CD4-positive, alpha-beta T cell treated with Interferon alpha-2 for 1 hour (primary cell): ENCODE measurements around the gene SLC9A9.

Experiments
- DNase-seq, 2 donors: peaks; one replicate each; pipeline ENCODE4 v3.0.0-alpha.2; 2020 to 2022

The SLC9A9 gene

GRCh38 chr3:143344516-143345165, 503.6 kb downstream of the SLC9A9 start:
- no peak for DNase-seq

GRCh38 chr3:143343944-143344343, 504.3 kb downstream of the SLC9A9 start:
- DNase-seq, result no peak

GRCh38 chr3:143343031-143343430, 505.2 kb downstream of the SLC9A9 start:
- DNase-seq, result no peak

DNA sequence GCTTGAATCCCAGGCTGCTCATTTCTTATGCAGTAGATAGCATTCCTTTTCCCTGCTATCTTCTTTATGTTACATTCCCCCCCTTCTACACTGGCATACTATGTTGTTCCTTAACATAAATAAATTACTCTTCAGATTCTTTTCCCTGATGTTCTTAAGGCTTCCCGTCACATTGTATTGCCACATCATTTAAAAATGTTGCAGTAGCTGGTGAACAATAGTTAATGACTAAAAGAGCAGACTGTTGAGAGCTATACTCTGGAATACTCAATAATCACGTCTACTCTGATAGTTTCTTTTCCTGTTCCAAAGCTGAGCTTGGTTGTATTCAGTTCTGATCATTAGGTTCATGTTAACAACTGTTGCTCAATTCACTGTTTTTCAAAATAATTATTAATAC, 508.8 kb downstream of the SLC9A9 start:
- DNase-seq, result no peak

DNA sequence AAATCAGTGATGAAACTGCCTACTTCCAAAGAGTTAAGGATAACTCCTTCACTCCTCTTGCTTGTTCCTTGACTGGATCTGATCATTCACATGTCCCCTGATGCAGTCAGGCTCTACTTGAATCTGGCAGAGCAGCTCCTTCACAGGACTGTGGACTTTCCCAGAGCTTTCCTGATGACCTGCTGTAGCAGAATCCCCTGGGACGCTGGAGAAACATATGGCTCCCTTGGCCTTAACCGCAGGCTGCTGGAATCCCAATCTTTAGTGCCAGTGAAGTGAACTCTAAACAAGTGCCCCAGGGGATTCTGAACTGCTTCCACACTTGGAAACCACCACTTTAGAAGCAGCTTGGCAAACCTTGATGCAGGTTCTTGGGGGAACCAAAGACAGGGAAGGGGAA, 510.9 kb downstream of the SLC9A9 start:
- DNase-seq, result no peak

GRCh38 chr3:143334231-143334630, 514.0 kb downstream of the SLC9A9 start:
- DNase-seq, result no peak

GRCh38 chr3:143333367-143333766, 514.9 kb downstream of the SLC9A9 start:
- DNase-seq, result no peak

GRCh38 chr3:143332026-143332425, 516.2 kb downstream of the SLC9A9 start:
- DNase-seq, result no peak

- no peak for DNase-seq
Measured at GRCh38 chr3:143331350-143331749, 516.9 kb downstream of the SLC9A9 start.

DNA sequence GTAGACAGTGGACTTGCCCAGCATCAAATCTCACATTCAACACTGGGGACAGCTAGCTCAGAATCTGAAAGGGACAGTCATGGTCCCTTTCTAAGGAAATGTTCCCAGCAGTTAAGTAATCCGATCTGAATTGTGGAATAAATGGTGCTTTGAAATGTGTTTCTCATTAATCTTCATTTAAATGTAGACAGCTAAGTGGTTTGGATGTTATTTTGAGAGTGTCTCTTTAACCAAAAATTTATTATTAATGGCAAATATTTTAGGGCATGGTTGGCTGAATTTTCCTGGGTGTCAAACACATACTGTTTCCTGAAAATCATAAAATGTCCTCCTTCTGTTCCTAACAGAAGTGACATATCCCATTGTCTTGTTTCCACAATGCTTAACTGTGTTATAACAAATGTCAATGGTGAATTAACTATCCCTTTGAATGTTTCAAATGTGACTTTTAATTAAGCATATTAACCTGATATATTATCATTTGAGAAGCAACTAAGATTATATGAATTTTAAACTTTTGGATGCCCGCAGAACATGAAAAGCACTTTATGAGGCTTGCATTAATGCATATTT, 517.9 kb downstream of the SLC9A9 start:
- DNase-seq, result no peak

DNA sequence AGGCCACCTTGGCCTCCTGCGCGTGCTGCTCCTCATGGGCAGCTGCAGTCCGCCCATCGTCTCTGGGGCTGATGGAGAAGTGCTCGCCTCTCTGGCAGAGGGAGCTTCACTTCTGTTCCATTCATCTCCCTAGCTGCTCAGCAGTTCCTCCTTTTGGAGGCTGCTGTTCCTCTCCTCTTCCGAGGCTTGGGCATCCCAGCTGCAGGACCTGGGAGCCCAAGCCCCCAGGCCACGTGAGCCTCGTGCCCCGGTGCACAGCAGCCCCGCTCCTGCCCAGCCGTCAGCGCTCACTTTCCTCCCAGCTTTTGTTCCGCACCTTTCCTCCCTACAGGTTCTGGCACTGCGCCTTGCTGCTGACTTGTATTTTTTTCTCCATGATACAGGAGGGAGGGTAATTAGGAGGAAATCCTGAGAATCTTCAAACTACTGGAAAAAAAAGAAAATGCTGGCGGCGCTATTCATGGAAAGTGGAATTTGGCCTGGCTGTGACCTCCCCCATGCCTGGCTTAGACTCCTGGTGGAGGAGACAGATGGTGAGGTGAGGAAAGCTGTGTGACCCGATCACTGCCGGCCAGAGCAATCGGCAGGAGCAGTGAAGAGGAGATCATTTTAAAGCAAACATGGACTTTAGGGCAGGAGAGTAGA, 518.6 kb downstream of the SLC9A9 start:
- DNase-seq, result no peak

- DNase-seq, result no peak
Measured at GRCh38 chr3:143328451-143328850, 519.8 kb downstream of the SLC9A9 start.

GRCh38 chr3:143326983-143327778, 521.1 kb downstream of the SLC9A9 start:
- DNase-seq, result no peak

DNA sequence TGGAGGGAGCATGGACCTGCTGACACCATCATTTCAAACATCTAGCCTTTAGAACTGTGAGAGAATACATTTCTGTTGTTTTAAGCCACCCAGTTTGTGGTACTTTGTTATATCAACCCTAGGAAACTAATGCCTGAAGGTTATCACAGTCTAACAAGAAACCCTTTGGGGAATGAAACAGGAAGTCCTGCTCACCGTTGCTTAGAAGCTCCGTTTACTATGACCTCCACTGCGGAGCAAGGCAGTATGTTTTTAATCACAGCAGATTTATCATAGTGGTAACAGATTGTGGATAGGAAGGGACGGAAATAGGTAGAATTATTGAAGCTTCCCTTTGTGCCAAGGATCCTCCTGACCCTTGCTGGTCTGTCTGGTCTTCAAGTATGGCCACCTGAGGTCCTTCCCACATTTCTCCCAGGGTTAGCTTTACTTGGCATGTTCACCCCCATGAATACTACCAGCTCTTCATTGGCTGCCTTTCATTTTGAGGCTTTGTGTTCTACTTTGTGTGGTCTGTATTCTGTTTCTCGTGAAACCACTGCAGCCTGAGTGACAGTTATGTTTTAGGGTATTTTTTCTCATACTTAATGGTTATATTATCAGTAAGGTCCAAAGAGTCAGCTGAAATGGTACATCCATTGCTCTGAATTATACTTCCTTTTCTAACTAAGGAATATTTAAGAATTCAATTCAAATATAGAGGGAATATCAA, 527.1 kb downstream of the SLC9A9 start:
- no peak for DNase-seq

- DNase-seq, result no peak
Measured at GRCh38 chr3:143315766-143316165, 532.5 kb downstream of the SLC9A9 start.

GRCh38 chr3:143314251-143315093, 533.8 kb downstream of the SLC9A9 start:
- no peak for DNase-seq

DNA sequence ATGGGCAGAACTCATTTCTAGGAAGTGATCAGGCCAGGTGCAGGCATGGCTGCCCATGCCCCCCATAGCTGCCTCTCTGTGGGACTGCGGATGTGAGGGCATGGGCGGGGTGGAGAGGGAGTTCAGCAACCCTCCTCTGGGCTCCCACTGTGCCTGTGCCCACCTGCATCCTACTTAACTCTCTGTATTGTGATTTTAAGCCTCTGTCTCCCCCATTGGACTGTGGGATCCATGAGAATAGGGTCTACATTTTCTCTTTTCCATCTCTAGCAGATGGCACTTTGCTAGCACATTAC, 534.4 kb downstream of the SLC9A9 start:
- DNase-seq, result no peak

DNA sequence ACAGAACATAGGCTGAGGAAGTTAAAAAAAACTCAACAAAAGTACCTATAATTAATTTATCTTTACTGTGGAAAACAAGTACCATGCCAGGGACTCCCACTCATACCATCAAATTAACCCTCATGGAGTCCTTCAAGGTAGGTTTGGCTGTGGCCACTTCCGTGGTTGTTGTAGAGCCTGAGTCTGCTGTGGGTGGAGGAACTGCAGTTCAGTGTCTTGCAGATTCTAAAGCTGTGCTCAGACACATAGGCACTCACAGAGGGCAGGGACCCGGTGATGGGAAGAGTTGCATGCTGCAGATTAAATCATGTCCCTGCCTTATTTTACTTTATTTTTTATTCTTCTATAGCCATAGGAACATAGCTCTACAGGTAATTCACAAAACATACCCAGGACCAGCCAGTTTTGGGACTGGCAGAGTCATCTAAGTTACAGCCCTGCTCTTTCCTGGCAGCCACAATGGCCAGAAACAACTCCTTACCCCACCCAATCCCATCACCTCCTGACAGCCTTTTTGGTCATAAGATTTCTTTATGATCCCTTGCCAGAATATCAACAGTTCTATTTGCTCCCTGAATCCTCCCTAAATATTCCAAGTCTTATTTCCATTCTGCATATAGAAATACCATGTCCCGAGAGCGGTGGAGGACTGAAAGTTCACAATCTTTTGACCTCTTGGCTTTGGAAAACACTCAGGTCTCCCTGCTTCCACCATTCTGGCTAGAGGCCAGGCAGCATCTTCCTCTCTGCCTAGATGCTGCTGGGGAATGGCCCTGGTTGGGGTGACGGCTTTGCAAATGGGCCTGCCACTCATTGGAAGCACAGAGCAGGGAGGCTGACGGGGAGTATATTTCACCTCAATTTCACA, 535.0 kb downstream of the SLC9A9 start:
- no peak for DNase-seq

DNA sequence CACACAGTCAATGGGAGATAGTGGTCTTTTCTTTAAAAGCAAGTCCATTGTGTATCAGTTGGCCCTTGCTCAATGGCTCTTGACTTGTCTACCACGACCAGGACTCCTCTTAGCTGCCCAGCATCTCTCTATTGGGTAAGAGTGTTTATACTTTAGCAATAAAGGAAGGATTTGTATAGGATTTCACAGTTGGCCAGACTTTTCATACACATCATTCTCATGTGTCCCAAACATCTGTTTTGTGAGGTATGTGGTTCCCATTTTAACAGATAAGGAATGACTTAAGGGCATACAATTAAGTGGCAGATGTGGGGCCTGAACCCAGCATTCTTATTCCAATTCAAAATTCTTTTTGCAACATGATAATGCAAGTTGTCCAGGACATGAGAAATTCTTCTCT, 537.2 kb downstream of the SLC9A9 start:
- DNase-seq, result no peak

GRCh38 chr3:143309705-143310104, 538.6 kb downstream of the SLC9A9 start:
- no peak for DNase-seq

- no peak for DNase-seq
Measured at GRCh38 chr3:143307613-143308183, 540.6 kb downstream of the SLC9A9 start.
